SK-N-SH (cell line): Measurements from ENCODE around the gene LGR6. TPM values are rescaled to one million over a fixed set of nuclear protein-coding genes. Genes with fewer than 3 reads are reported as not detected.

ENCODE experiments used
- CTCF ChIA-PET: fragments of 300-600, 350-600 bp; formaldehyde crosslinking; extraction: SDS; loops from one replicate; lab custom pipeline; 2021; lab: Yijun Ruan, JAX
- POLR2A ChIA-PET: fragments of 350-600 bp; sonication (Branson Sonifier 250); formaldehyde crosslinking; extraction: SDS; loops from one replicate; lab custom pipeline; 2020; ENCODE audit warnings: antibody characterized with exemption, inconsistent platforms; lab: Yijun Ruan, JAX
- DNase-seq: peaks from one replicate; pipeline ENCODE4 v3.0.0; 2012
- H2AFZ ChIP-seq: fragments of 200-600 bp; sonication (generic); 2 replicates; pipeline ENCODE4 v1.8.1; 2016; ENCODE audit warnings: antibody characterized with exemption, mild to moderate bottlenecking, low read depth
- H3F3A ChIP-seq: fragments of 200-600 bp; sonication (generic); replicated peaks from 2 replicates; pipeline ENCODE3; 2016; ENCODE audit warnings: antibody characterized with exemption, mild to moderate bottlenecking; ENCODE audit not compliant: insufficient read depth
- H3K27ac ChIP-seq, 2 experiments: fragments of 200-500 bp in 1 of 2; fragments of 200-600 bp in 1 of 2; sonication (Bioruptor generic) in 1 of 2; sonication (generic), shearing (Covaris generic) in 1 of 2; 2 replicates each; pipeline versions ENCODE4 v1.5.1 to v1.6.1; 2014 to 2016; ENCODE audit warnings: low read depth in 2 of 2, inconsistent platforms in 1 of 2, low read length in 1 of 2, mild to moderate bottlenecking in 1 of 2, mixed read lengths in 1 of 2
- H3K27me3 ChIP-seq: fragments of 200-600 bp; sonication (generic), shearing (Covaris generic); 2 replicates; pipeline ENCODE4 v1.6.1; 2016; ENCODE audit warnings: mixed run types; ENCODE audit not compliant: insufficient read depth
- H3K36me3 ChIP-seq, 2 experiments: fragments of 200-500 bp in 1 of 2; fragments of 200-600 bp in 1 of 2; sonication (Bioruptor generic) in 1 of 2; sonication (generic) in 1 of 2; replicated peaks in 1 of 2; 2 replicates each; pipeline versions ENCODE3 to v1.5.1; 2014 to 2016; ENCODE audit warnings: low read length in 1 of 2, mild to moderate bottlenecking in 1 of 2; ENCODE audit not compliant: insufficient read depth in 2 of 2, control insufficient read depth in 1 of 2
- H3K4me1 ChIP-seq, 2 experiments: fragments of 200-500 bp in 1 of 2; fragments of 200-600 bp in 1 of 2; sonication (Bioruptor generic) in 1 of 2; sonication (generic), shearing (Covaris generic) in 1 of 2; 2 replicates each; pipeline versions ENCODE4 v1.5.1 to v1.6.1; 2014 to 2016; ENCODE audit warnings: low read depth in 1 of 2, low read length in 1 of 2, mixed run types in 1 of 2; ENCODE audit not compliant: insufficient read depth in 2 of 2, control insufficient read depth in 1 of 2
- H3K4me2 ChIP-seq: fragments of 200-600 bp; sonication (generic), shearing (Covaris generic); 2 replicates; pipeline ENCODE4 v1.6.1; 2017; ENCODE audit warnings: mixed run types
- H3K4me3 ChIP-seq, 2 experiments: fragments of 200-500 bp in 1 of 2; fragments of 200-600 bp in 1 of 2; sonication (Bioruptor generic) in 1 of 2; sonication (generic), shearing (Covaris generic) in 1 of 2; 2 replicates each; pipeline versions ENCODE4 v1.5.1 to v1.8.1; 2014 to 2016; ENCODE audit warnings: low read depth in 2 of 2, inconsistent platforms in 1 of 2, low read length in 1 of 2, mild to moderate bottlenecking in 1 of 2, mixed read lengths in 1 of 2, moderate library complexity in 1 of 2
- H3K79me2 ChIP-seq: fragments of 200-600 bp; sonication (generic); 2 replicates; pipeline ENCODE4 v1.8.1; 2017; ENCODE audit warnings: mild to moderate bottlenecking; ENCODE audit not compliant: insufficient read depth
- H3K9ac ChIP-seq: fragments of 200-600 bp; sonication (generic); 2 replicates; pipeline ENCODE4 v1.6.1; 2017; ENCODE audit warnings: mixed run types
- H3K9me2 ChIP-seq: fragments of 200-600 bp; sonication (generic); 2 replicates; pipeline ENCODE4 v1.6.1; 2017; ENCODE audit warnings: mixed run types
- H3K9me3 ChIP-seq: fragments of 200-600 bp; sonication (generic); 2 replicates; pipeline ENCODE4 v1.6.1; 2017; ENCODE audit warnings: mixed run types, mild to moderate bottlenecking, moderate library complexity
- H4K20me1 ChIP-seq: fragments of 200-600 bp; sonication (generic); 2 replicates; pipeline ENCODE4 v1.6.1; 2017; ENCODE audit warnings: mild to moderate bottlenecking, mixed run types; ENCODE audit not compliant: insufficient read depth
- EZH2phosphoT487 ChIP-seq: fragments of 200-600 bp; sonication (generic); IDR thresholded peaks from 2 replicates; pipeline ENCODE4 v1.6.1; 2017; ENCODE audit warnings: low read depth, mixed run types, mild to moderate bottlenecking, antibody characterized with exemption, moderate library complexity, borderline replicate concordance
- POLR2AphosphoS5 ChIP-seq: IDR thresholded peaks from 2 replicates; pipeline ENCODE4 v1.6.1; 2012; ENCODE audit warnings: low read depth, low read length
- RAD21 ChIP-seq: IDR thresholded peaks from 2 replicates; pipeline ENCODE4 v1.6.1; 2012; ENCODE audit warnings: mild to moderate bottlenecking, low read length
- RFX5 ChIP-seq: IDR thresholded peaks from 2 replicates; pipeline ENCODE4 v1.6.1; 2012; ENCODE audit warnings: mild to moderate bottlenecking, improper control_type of control experiment, low read length
- WGBS: methylation state at CpG from one replicate; pipeline ENCODE4 v1.1.6; 2017; ENCODE audit warnings: low lambda C conversion rate; 5-methylcytosine and 5-hydroxymethylcytosine counted together
- polyA plus RNA-seq, 3 experiments: library from polyadenylated mRNA; depleted of rRNA; stranded (reverse); fragments of >200 nt; gene quantifications; 2 replicates each; pipeline ENCODE4 v1.2.3, GENCODE V29; 2012
- TF ChIP-seq, protein P1 (sequence below): fragments of 150-350 bp; IDR thresholded peaks from 2 replicates; pipeline ENCODE4 v1.6.1; 2016; ENCODE audit warnings: mild to moderate bottlenecking, low read depth, low read length

Gene LGR6
- polyA plus RNA-seq, 1 of the 3 experiments (the other 2 are of a cell fraction), result 0.03 TPM

DNA sequence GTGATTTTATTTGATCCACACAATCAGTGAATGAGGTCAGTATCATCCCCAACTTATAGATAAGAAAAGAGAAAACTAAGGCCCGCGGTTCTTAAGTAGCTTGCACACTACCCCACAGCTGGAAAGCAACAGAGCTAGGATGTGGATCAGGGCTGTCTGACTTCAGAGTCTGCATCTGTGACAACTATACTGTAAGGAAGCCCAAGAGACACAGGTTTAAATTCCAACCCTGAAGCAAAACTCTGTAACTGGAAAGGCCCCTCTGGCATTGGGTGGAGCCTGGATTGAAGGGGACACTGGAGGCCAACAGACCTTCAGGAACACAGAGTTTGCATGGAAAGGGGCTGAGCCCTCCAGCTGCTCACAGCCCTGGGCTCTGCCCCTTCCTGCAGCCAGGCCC lies 40.2 kb downstream of the LGR6 start:
- Histone ChIP-seq H4K20me1 (no peaks in the 10 kb centered on the region), H3K4me2 (no peak overlapping the region), H3K4me1 (peaks cover 9 to 12% of the 10 kb centered on the region in 2 experiments; a peak in 2 of 4 replicates), H2AFZ (no peak overlapping the region), H3K79me2 (no peaks in the 10 kb centered on the region), H3F3A (peaks cover 8% of the 10 kb centered on the region), H3K36me3 (no peaks in the 10 kb centered on the region), H3K27ac (no peak overlapping the region), H3K9me2 (no peaks in the 10 kb centered on the region), H3K9me3 (no peaks in the 10 kb centered on the region), H3K9ac (no peak overlapping the region), H3K4me3 (no peak overlapping the region), H3K27me3 (no peaks in the 10 kb centered on the region)
- TF ChIP-seq, protein P1, sequence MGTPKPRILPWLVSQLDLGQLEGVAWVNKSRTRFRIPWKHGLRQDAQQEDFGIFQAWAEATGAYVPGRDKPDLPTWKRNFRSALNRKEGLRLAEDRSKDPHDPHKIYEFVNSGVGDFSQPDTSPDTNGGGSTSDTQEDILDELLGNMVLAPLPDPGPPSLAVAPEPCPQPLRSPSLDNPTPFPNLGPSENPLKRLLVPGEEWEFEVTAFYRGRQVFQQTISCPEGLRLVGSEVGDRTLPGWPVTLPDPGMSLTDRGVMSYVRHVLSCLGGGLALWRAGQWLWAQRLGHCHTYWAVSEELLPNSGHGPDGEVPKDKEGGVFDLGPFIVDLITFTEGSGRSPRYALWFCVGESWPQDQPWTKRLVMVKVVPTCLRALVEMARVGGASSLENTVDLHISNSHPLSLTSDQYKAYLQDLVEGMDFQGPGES, result no peak
- 95% methylated on average over 2 of the region's 2 CpGs for WGBS
- POLR2A ChIA-PET, result no interaction called here
- CTCF ChIA-PET, result interaction anchor here (0.9 to 1.6 kb wide), 4 partner anchors 19 to 82 kb away, joined by 3 read pairs; no protein-coding TSS in a partner anchor
- no peak for DNase-seq

GRCh38 chr1:202234331-202235002 lies 40.9 kb downstream of the LGR6 start:
- H3K9ac ChIP-seq, result no peak overlapping the region
- H4K20me1 ChIP-seq, result no peaks in the 10 kb centered on the region
- POLR2A ChIA-PET, result no interaction called here
- H3K9me3 ChIP-seq, result no peaks in the 10 kb centered on the region
- no peak overlapping the region for H3K27ac ChIP-seq
- no peak for TF ChIP-seq RAD21
- peaks cover 9 to 12% of the 10 kb centered on the region in 2 experiments; a peak in 2 of 4 replicates for H3K4me1 ChIP-seq
- no peaks in the 10 kb centered on the region for H3K27me3 ChIP-seq
- no peak overlapping the region for H2AFZ ChIP-seq
- no peaks in the 10 kb centered on the region for H3K9me2 ChIP-seq
- H3F3A ChIP-seq, result peaks cover 8% of the 10 kb centered on the region
- no peaks in the 10 kb centered on the region for H3K79me2 ChIP-seq
- H3K36me3 ChIP-seq, result no peaks in the 10 kb centered on the region
- DNase-seq, result no peak
- CTCF ChIA-PET, result interaction anchor here (0.9 to 3.9 kb wide), 6 partner anchors 15 to 82 kb away, joined by 3 to 19 read pairs (median 4); partner anchors contain the start of gene LGR6
- WGBS, result 91% methylated on average over 3 of the region's 3 CpGs
- H3K4me3 ChIP-seq, result no peak overlapping the region
- no peak overlapping the region for H3K4me2 ChIP-seq

GRCh38 chr1:202235003-202235660 lies 41.5 kb downstream of the LGR6 start:
- no peak for TF ChIP-seq EZH2phosphoT487
- no peak for TF ChIP-seq POLR2AphosphoS5
- no peak for TF ChIP-seq RFX5
- no peaks in the 10 kb centered on the region for H3K9me3 ChIP-seq
- no peaks in the 10 kb centered on the region for H3K27me3 ChIP-seq
- peak overlapping the region; percentile 57; the same call in 1 of the 2 replicates for H2AFZ ChIP-seq
- H3K9ac ChIP-seq, result no peak overlapping the region; the same call in 1 of the 2 replicates
- H4K20me1 ChIP-seq, result no peaks in the 10 kb centered on the region
- POLR2A ChIA-PET, result no interaction called here
- peak overlapping the region; percentile 50 for H3K4me2 ChIP-seq
- 85% methylated on average over 7 of the region's 7 CpGs for WGBS
- DNase-seq, result no peak
- H3K9me2 ChIP-seq, result no peaks in the 10 kb centered on the region
- peaks cover 8% of the 10 kb centered on the region for H3F3A ChIP-seq
- CTCF ChIA-PET, result interaction anchor here (0.7 to 3.9 kb wide), 10 partner anchors 10 to 81 kb away, joined by 3 to 32 read pairs (median 8); partner anchors contain the start of gene LGR6
- H3K4me1 ChIP-seq, result peaks cover 9 to 12% of the 10 kb centered on the region in 2 experiments; a peak in 2 of 4 replicates
- H3K36me3 ChIP-seq, result no peaks in the 10 kb centered on the region
- H3K79me2 ChIP-seq, result no peaks in the 10 kb centered on the region
- H3K27ac ChIP-seq, result peak overlapping the region in 1 of 2 experiments; percentile 93; a peak in 2 of 4 replicates
- H3K4me3 ChIP-seq, result no peak overlapping the region
